Chondrocyte (in vitro differentiated cells): ENCODE results near the gene NDUFB7. TPM values are rescaled to one million over a fixed set of nuclear protein-coding genes. Genes with fewer than 3 reads are reported as not detected.

Experiments used
- DNase-seq: peaks from one replicate; pipeline ENCODE4 v3.0.0; 2021; ENCODE audit warnings: mixed read lengths, low spot score
- H3K27ac Mint-ChIP-seq: one replicate; pipeline ENCODE4 v1.8.0; 2021; ENCODE audit warnings: mild to moderate bottlenecking, moderate library complexity, mixed read lengths; ENCODE audit not compliant: unreplicated experiment
- H3K27me3 Mint-ChIP-seq: 2 replicates; pipeline ENCODE4 v1.8.0; 2021; ENCODE audit warnings: low read depth, mixed read lengths
- H3K36me3 Mint-ChIP-seq: 2 replicates; pipeline ENCODE4 v1.8.0; 2021; ENCODE audit warnings: low read depth, mixed read lengths
- H3K4me1 Mint-ChIP-seq: 2 replicates; pipeline ENCODE4 v1.8.0; 2021; ENCODE audit warnings: low read depth, mild to moderate bottlenecking, mixed read lengths
- H3K4me3 Mint-ChIP-seq: one replicate; pipeline ENCODE4 v1.8.0; 2021; ENCODE audit warnings: mild to moderate bottlenecking, moderate library complexity, mixed read lengths; ENCODE audit not compliant: unreplicated experiment
- H3K9me3 Mint-ChIP-seq: 2 replicates; pipeline ENCODE4 v1.8.0; 2021; ENCODE audit warnings: low read depth, mixed read lengths
- CTCF ChIP-seq: fragments of 200-600 bp; sonication (generic); IDR thresholded peaks from 2 replicates; pipeline ENCODE4 v1.5.0; 2021; ENCODE audit warnings: antibody characterized with exemption, mild to moderate bottlenecking, moderate library complexity
- total RNA-seq: library from RNA; stranded (reverse); gene quantifications from 3 replicates; pipeline ENCODE4 v1.2.1, GENCODE V29; 2021

Gene NDUFB7
- total RNA-seq, 1 donor from 2014 or later = 128 TPM

GRCh38 chr19:14560776-14561108 is 11.1 kb downstream of the NDUFB7 start:
- no peak overlapping the region for H3K4me3 Mint-ChIP-seq
- no peaks in the 10 kb centered on the region for H3K9me3 Mint-ChIP-seq
- H3K27ac Mint-ChIP-seq = peak overlapping the region; percentile 51
- H3K27me3 Mint-ChIP-seq = no peaks in the 10 kb centered on the region
- no peak for TF ChIP-seq CTCF
- H3K4me1 Mint-ChIP-seq = peaks cover 35% of the 10 kb centered on the region
- peaks cover 1% of the 10 kb centered on the region for H3K36me3 Mint-ChIP-seq
- no peak for DNase-seq

- Mint-ChIP-seq H3K4me3 (no peak overlapping the region), H3K36me3 (peaks cover 1% of the 10 kb centered on the region), H3K27ac (peak overlapping the region; percentile 51), H3K27me3 (no peaks in the 10 kb centered on the region), H3K4me1 (peaks cover 36% of the 10 kb centered on the region), H3K9me3 (no peaks in the 10 kb centered on the region)
- TF ChIP-seq CTCF = no peak
- DNase-seq = no peak
These were observed 11.7 kb downstream of the NDUFB7 start for GRCh38 chr19:14559916-14560775.

GRCh38 chr19:14558370-14559066 is 13.3 kb downstream of the NDUFB7 start:
- Mint-ChIP-seq H3K27me3 (no peaks in the 10 kb centered on the region), H3K27ac (peak overlapping the region; percentile 61), H3K4me1 (peaks cover 36% of the 10 kb centered on the region), H3K9me3 (no peaks in the 10 kb centered on the region), H3K4me3 (no peak overlapping the region), H3K36me3 (no peaks in the 10 kb centered on the region)
- no peak for TF ChIP-seq CTCF
- no peak for DNase-seq

GRCh38 chr19:14556662-14557188 is 15.1 kb downstream of the NDUFB7 start:
- Mint-ChIP-seq H3K4me1 (peaks cover 37% of the 10 kb centered on the region), H3K27me3 (no peaks in the 10 kb centered on the region), H3K27ac (peak overlapping the region; percentile 80), H3K36me3 (no peaks in the 10 kb centered on the region), H3K4me3 (peak overlapping the region; percentile 42), H3K9me3 (no peaks in the 10 kb centered on the region)
- no peak for DNase-seq
- TF ChIP-seq CTCF = peak; percentile 97

GRCh38 chr19:14555918-14556661 is 15.8 kb downstream of the NDUFB7 start:
- Mint-ChIP-seq H3K9me3 (no peaks in the 10 kb centered on the region), H3K36me3 (no peaks in the 10 kb centered on the region), H3K27me3 (no peaks in the 10 kb centered on the region), H3K4me1 (peaks cover 40% of the 10 kb centered on the region), H3K27ac (peak overlapping the region; percentile 80), H3K4me3 (peak overlapping the region; percentile 42)
- TF ChIP-seq CTCF = no peak
- no peak for DNase-seq
